GM12891 (cell line): ENCODE results near the gene SMAD6.
A peak's percentile ranks its signal among the peaks of the same experiment; 100 is the strongest.

Experiments
- DNase-seq: peaks from one replicate; pipeline ENCODE4 v3.0.0; 2011; ENCODE audit warnings: low spot score; ENCODE audit not compliant: insufficient read length
- FAIRE-seq: peaks from 2 replicates; lab custom pipeline; 2011; peaks lifted over from hg19 to GRCh38; lab: Jason Lieb, UNC
- PAX5 ChIP-seq: IDR thresholded peaks from 2 replicates; pipeline ENCODE4 v1.6.1; 2011; ENCODE audit warnings: low read length, moderate library complexity, mild to moderate bottlenecking; ENCODE audit not compliant: insufficient read depth, severe bottlenecking
- POLR2A ChIP-seq: IDR thresholded peaks from 2 replicates; pipeline ENCODE4 v1.6.1; 2011; ENCODE audit warnings: low read depth, low read length, control low read depth
- POLR2AphosphoS5 ChIP-seq: IDR thresholded peaks from 2 replicates; pipeline ENCODE4 v1.6.1; 2011; ENCODE audit warnings: low read depth, low read length, control low read depth
- POU2F2 ChIP-seq: IDR thresholded peaks from 2 replicates; pipeline ENCODE4 v1.6.1; 2011; ENCODE audit warnings: low read depth, mild to moderate bottlenecking, control low read depth, low read length, moderate library complexity
- SPI1 ChIP-seq: IDR thresholded peaks from 2 replicates; pipeline ENCODE4 v1.6.1; 2011; ENCODE audit warnings: low read depth, low read length, control low read depth

The SMAD6 gene

DNA sequence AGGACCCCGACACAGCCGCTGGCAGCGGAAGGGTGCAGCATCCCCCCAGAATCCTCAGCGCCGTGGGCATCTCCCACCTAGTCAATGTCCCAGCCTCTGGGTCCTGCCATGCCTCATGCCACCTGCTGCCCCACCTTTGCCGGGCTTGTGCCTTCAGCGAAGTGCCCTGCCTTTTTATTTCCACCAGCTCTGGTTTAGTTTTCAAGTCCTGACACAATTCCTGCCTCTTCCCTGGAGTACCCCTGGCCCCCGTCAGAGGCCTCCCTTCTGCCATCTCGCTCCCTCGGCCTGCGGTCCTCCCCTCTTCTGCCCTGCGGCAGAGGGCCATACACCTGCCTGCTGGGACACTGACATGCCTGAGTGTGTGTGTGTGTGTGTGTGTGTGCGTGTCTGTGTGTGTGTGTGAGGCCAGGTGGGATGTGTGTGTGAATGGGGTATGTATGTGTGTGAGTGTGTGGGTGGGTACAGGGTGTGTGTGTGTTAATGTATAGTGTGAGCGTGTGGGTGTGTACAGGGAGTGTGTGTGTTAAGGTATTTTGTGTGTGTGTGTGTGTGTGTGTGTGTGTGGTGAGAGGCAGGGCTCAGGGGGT, 129.9 kb downstream of the SMAD6 start:
- DNase-seq (no peak), FAIRE-seq (peak; percentile 20)
- TF ChIP-seq POU2F2 = no peak
- TF ChIP-seq SPI1 = no peak
- no peak for TF ChIP-seq POLR2AphosphoS5
- no peak for TF ChIP-seq POLR2A
- TF ChIP-seq PAX5 = no peak
